WTC11 (cell line): ENCODE results near the gene IL20RA. TPM values are rescaled to one million over a fixed set of nuclear protein-coding genes. Genes with fewer than 3 reads are reported as not detected.

Experiments
- ATAC-seq: fragments of 200-7000 bp; cut with Tn5 transposase; 2 replicates; pipeline ENCODE4 v1.10.0; 2021; ENCODE audit warnings: mild to moderate bottlenecking, moderate library complexity
- CTCF ChIA-PET: fragments of 300-600 bp; sonication (Branson Sonifier 250); formaldehyde crosslinking; loops from one replicate; lab custom pipeline; 2021; ENCODE audit warnings: antibody characterized with exemption; lab: Charles Lee
- POLR2A ChIA-PET: fragments of 350-600 bp; sonication (Branson Sonifier 250); formaldehyde crosslinking; loops from one replicate; lab custom pipeline; 2021; ENCODE audit warnings: antibody characterized with exemption; lab: Charles Lee
- DNase-seq: peaks from one replicate; pipeline ENCODE4 v3.0.0; 2021; ENCODE audit warnings: low spot score
- H3K27ac Mint-ChIP-seq: 2 replicates; pipeline ENCODE4 v1.8.0; 2021; ENCODE audit warnings: mixed read lengths
- H3K27me3 Mint-ChIP-seq: 2 replicates; pipeline ENCODE4 v1.8.0; 2021; ENCODE audit warnings: low read depth, mild to moderate bottlenecking, moderate library complexity, mixed read lengths
- H3K36me3 Mint-ChIP-seq: 2 replicates; pipeline ENCODE4 v1.8.0; 2021; ENCODE audit warnings: mixed read lengths
- H3K4me1 Mint-ChIP-seq: 2 replicates; pipeline ENCODE4 v1.8.0; 2022; ENCODE audit warnings: mixed read lengths
- H3K4me3 Mint-ChIP-seq: 2 replicates; pipeline ENCODE4 v1.8.0; 2021; ENCODE audit warnings: mild to moderate bottlenecking, moderate library complexity, mixed read lengths
- H3K9me3 Mint-ChIP-seq: 2 replicates; pipeline ENCODE4 v1.8.0; 2021; ENCODE audit warnings: mixed read lengths
- CDX4 ChIP-seq: fragments of 250-450 bp; sonication (Bioruptor Pico); IDR thresholded peaks from 2 replicates; pipeline ENCODE4 v1.9.0; 2021; ENCODE audit warnings: moderate library complexity, mild to moderate bottlenecking, inconsistent platforms, borderline replicate concordance
- CREB1 ChIP-seq: sonication (generic); formaldehyde crosslinking; IDR thresholded peaks from 2 replicates; pipeline ENCODE4 v1.8.0; 2023; ENCODE audit warnings: mild to moderate bottlenecking, missing genetic modification reagents
- EMX1 ChIP-seq: fragments of 250-450 bp; sonication (Bioruptor Pico); IDR thresholded peaks from 2 replicates; pipeline ENCODE4 v1.8.0; 2021; ENCODE audit warnings: mild to moderate bottlenecking
- FOXK1 ChIP-seq: sonication (generic); formaldehyde crosslinking; IDR thresholded peaks from 2 replicates; pipeline ENCODE4 v1.8.0; 2022; ENCODE audit warnings: mild to moderate bottlenecking, moderate library complexity, missing genetic modification reagents
- FOXP4 ChIP-seq: sonication (generic); formaldehyde crosslinking; IDR thresholded peaks from 2 replicates; pipeline ENCODE4 v1.8.0; 2022; ENCODE audit warnings: mild to moderate bottlenecking, missing genetic modification reagents
- GABPB1 ChIP-seq: sonication (generic); formaldehyde crosslinking; IDR thresholded peaks from 2 replicates; pipeline ENCODE4 v1.8.1; 2023; ENCODE audit warnings: mild to moderate bottlenecking, missing genetic modification reagents
- GRHL2 ChIP-seq: fragments of 250-450 bp; sonication (Bioruptor Pico); IDR thresholded peaks from 2 replicates; pipeline ENCODE4 v1.8.0; 2022; ENCODE audit warnings: mild to moderate bottlenecking, moderate library complexity; ENCODE audit not compliant: insufficient replicate concordance, severe bottlenecking
- HMGXB4 ChIP-seq: sonication (generic); formaldehyde crosslinking; IDR thresholded peaks from 2 replicates; pipeline ENCODE4 v1.8.1; 2023; ENCODE audit warnings: mild to moderate bottlenecking, moderate library complexity, missing genetic modification reagents
- JAZF1 ChIP-seq: fragments of 250-450 bp; sonication (Bioruptor Pico); IDR thresholded peaks from 2 replicates; pipeline ENCODE4 v1.9.0; 2021; ENCODE audit warnings: moderate library complexity, mild to moderate bottlenecking, inconsistent platforms
- NFE2L1 ChIP-seq: sonication (generic); formaldehyde crosslinking; IDR thresholded peaks from 2 replicates; pipeline ENCODE4 v1.8.1; 2023; ENCODE audit warnings: missing genetic modification reagents
- NR2C2 ChIP-seq: sonication (generic); formaldehyde crosslinking; IDR thresholded peaks from 2 replicates; pipeline ENCODE4 v1.8.0; 2022; ENCODE audit warnings: mild to moderate bottlenecking, missing genetic modification reagents
- SMAD3 ChIP-seq: sonication (generic); formaldehyde crosslinking; IDR thresholded peaks from 2 replicates; pipeline ENCODE4 v1.8.0; 2022; ENCODE audit warnings: missing genetic modification reagents, mild to moderate bottlenecking, borderline replicate concordance
- SP1 ChIP-seq: sonication (generic); formaldehyde crosslinking; conservative IDR thresholded peaks from 2 replicates; pipeline ENCODE4 v1.8.1; 2022; ENCODE audit warnings: missing genetic modification reagents
- TEAD4 ChIP-seq: sonication (generic); formaldehyde crosslinking; IDR thresholded peaks from 2 replicates; pipeline ENCODE4 v1.8.0; 2022; ENCODE audit warnings: mild to moderate bottlenecking, missing genetic modification reagents
- USF2 ChIP-seq: sonication (generic); formaldehyde crosslinking; IDR thresholded peaks from 2 replicates; pipeline ENCODE4 v1.8.1; 2023; ENCODE audit warnings: mild to moderate bottlenecking, missing genetic modification reagents, moderate library complexity
- ZNF121 ChIP-seq: sonication (generic); formaldehyde crosslinking; IDR thresholded peaks from 2 replicates; pipeline ENCODE4 v1.8.0; 2023; ENCODE audit warnings: missing genetic modification reagents
- ZNF317 ChIP-seq: sonication (generic); formaldehyde crosslinking; IDR thresholded peaks from 2 replicates; pipeline ENCODE4 v1.8.1; 2023; ENCODE audit warnings: low read depth, mild to moderate bottlenecking, moderate library complexity, missing genetic modification reagents, borderline replicate concordance
- ZNF396 ChIP-seq: fragments of 250-450 bp; sonication (Bioruptor Pico); IDR thresholded peaks from 2 replicates; pipeline ENCODE4 v1.8.0; 2021; ENCODE audit warnings: mild to moderate bottlenecking, moderate library complexity, borderline replicate concordance
- ZNF423 ChIP-seq: fragments of 250-450 bp; sonication (Bioruptor Pico); IDR thresholded peaks from 2 replicates; pipeline ENCODE4 v2.1.2; 2022; ENCODE audit warnings: mild to moderate bottlenecking, moderate library complexity
- ZNF671 ChIP-seq: fragments of 250-450 bp; sonication (Bioruptor Pico); IDR thresholded peaks from 2 replicates; pipeline ENCODE4 v1.8.0; 2021; ENCODE audit warnings: mild to moderate bottlenecking
- total RNA-seq: library from RNA; stranded (reverse); gene quantifications from 3 replicates; pipeline ENCODE4 v1.2.3, GENCODE V29; 2021
- TF ChIP-seq, protein P1 (sequence below): fragments of 250-450 bp; sonication (Bioruptor Pico); IDR thresholded peaks from 2 replicates; pipeline ENCODE4 v1.9.0; 2021; ENCODE audit warnings: mild to moderate bottlenecking
- TF ChIP-seq, protein P2 (sequence below): sonication (generic); formaldehyde crosslinking; IDR thresholded peaks from 2 replicates; pipeline ENCODE4 v1.8.0; 2023; ENCODE audit warnings: mild to moderate bottlenecking, missing genetic modification reagents
- TF ChIP-seq, protein P3 (sequence below): fragments of 250-450 bp; sonication (Bioruptor Pico); IDR thresholded peaks from 2 replicates; pipeline ENCODE4 v1.9.0; 2021; ENCODE audit warnings: mild to moderate bottlenecking, borderline replicate concordance

IL20RA gene
- total RNA-seq, 1 experiment from 2014 or later = 1.3 TPM

DNA sequence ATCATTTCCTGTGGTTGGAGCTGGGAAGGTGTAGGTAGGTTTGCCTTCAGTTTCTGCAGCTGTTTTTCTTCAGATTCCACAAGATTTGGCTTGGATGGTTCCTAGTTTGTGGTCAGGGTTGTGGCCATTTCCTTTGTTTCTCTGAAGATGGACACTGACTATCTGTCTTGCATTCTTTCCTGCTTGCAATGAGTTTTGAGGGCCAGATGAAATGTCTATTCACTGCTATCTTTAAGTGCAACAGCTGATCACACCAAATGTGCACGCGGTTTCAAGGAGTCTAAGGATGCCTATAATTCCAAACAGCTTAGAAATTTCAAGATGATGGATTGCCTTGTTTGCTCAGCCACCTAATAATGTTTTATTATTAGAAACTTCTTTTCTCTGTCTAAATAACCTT is 28.4 kb downstream of the IL20RA start:
- POLR2A ChIA-PET = no interaction called here
- Mint-ChIP-seq H3K27me3 (no peaks in the 10 kb centered on the region; the same call in 1 of the 2 replicates), H3K27ac (no peak overlapping the region), H3K9me3 (peaks cover 22% of the 10 kb centered on the region), H3K36me3 (peaks cover 8% of the 10 kb centered on the region)
- CTCF ChIA-PET = interaction anchor here (1.6 kb wide), 1 partner anchor 48 kb away, joined by 5 read pairs; no protein-coding TSS in a partner anchor
- TF ChIP-seq, protein P1, sequence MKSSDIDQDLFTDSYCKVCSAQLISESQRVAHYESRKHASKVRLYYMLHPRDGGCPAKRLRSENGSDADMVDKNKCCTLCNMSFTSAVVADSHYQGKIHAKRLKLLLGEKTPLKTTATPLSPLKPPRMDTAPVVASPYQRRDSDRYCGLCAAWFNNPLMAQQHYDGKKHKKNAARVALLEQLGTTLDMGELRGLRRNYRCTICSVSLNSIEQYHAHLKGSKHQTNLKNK (CRISPR knock-in tag) = no peak
- TF ChIP-seq SMAD3 (CRISPR knock-in tag) (no peak), ZNF396 (no peak), USF2 (CRISPR knock-in tag) (no peak), EMX1 (CRISPR knock-in tag) (no peak), GRHL2 (no peak), ZNF317 (CRISPR knock-in tag) (no peak), NFE2L1 (CRISPR knock-in tag) (no peak), ZNF671 (no peak), ZNF121 (no peak), NR2C2 (CRISPR knock-in tag) (no peak), ZNF423 (no peak), FOXP4 (CRISPR knock-in tag) (no peak), CDX4 (CRISPR knock-in tag) (no peak), FOXK1 (CRISPR knock-in tag) (no peak), SP1 (CRISPR knock-in tag) (no peak), CREB1 (CRISPR knock-in tag) (no peak), GABPB1 (CRISPR knock-in tag) (no peak), TEAD4 (no peak)
- TF ChIP-seq, protein P2, sequence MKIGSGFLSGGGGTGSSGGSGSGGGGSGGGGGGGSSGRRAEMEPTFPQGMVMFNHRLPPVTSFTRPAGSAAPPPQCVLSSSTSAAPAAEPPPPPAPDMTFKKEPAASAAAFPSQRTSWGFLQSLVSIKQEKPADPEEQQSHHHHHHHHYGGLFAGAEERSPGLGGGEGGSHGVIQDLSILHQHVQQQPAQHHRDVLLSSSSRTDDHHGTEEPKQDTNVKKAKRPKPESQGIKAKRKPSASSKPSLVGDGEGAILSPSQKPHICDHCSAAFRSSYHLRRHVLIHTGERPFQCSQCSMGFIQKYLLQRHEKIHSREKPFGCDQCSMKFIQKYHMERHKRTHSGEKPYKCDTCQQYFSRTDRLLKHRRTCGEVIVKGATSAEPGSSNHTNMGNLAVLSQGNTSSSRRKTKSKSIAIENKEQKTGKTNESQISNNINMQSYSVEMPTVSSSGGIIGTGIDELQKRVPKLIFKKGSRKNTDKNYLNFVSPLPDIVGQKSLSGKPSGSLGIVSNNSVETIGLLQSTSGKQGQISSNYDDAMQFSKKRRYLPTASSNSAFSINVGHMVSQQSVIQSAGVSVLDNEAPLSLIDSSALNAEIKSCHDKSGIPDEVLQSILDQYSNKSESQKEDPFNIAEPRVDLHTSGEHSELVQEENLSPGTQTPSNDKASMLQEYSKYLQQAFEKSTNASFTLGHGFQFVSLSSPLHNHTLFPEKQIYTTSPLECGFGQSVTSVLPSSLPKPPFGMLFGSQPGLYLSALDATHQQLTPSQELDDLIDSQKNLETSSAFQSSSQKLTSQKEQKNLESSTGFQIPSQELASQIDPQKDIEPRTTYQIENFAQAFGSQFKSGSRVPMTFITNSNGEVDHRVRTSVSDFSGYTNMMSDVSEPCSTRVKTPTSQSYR (CRISPR knock-in tag) = no peak
- TF ChIP-seq, all 79 proteins: peak for 0
- no peak for DNase-seq
- Mint-ChIP-seq H3K4me3 (no peak overlapping the region), H3K4me1 (peaks cover 6% of the 10 kb centered on the region)
- no peak for ATAC-seq

DNA sequence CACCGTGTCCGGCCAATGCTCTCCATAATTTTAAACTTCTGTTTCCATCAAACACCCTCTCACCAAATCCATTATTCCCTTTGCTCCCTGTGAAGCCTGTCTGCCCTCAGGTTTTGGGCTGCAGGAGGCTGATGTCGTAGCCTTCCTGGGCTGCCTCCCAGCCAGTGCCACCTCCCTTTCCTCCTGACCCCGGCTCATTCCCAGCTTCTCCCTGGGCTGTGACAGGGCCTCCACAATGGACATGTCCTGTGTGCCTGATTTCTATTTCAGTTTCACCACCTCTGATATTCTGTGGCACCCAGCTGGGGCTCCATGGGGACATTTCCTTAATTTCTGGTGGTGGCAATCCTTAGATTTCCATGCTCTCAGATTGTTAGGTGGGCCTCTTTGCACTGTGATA is 28.8 kb downstream of the IL20RA start:
- ChIA-PET CTCF (interaction anchor here (1.6 kb wide), 1 partner anchor 47 kb away, joined by 5 read pairs; no protein-coding TSS in a partner anchor), POLR2A (no interaction called here)
- H3K4me1 Mint-ChIP-seq = peaks cover 6% of the 10 kb centered on the region
- H3K27ac Mint-ChIP-seq = no peak overlapping the region
- no peaks in the 10 kb centered on the region; the same call in 1 of the 2 replicates for H3K27me3 Mint-ChIP-seq
- no peak overlapping the region for H3K4me3 Mint-ChIP-seq
- DNase-seq = no peak
- peaks cover 8% of the 10 kb centered on the region for H3K36me3 Mint-ChIP-seq
- H3K9me3 Mint-ChIP-seq = peaks cover 20% of the 10 kb centered on the region
- ATAC-seq = no peak
- TF ChIP-seq, protein P3, sequence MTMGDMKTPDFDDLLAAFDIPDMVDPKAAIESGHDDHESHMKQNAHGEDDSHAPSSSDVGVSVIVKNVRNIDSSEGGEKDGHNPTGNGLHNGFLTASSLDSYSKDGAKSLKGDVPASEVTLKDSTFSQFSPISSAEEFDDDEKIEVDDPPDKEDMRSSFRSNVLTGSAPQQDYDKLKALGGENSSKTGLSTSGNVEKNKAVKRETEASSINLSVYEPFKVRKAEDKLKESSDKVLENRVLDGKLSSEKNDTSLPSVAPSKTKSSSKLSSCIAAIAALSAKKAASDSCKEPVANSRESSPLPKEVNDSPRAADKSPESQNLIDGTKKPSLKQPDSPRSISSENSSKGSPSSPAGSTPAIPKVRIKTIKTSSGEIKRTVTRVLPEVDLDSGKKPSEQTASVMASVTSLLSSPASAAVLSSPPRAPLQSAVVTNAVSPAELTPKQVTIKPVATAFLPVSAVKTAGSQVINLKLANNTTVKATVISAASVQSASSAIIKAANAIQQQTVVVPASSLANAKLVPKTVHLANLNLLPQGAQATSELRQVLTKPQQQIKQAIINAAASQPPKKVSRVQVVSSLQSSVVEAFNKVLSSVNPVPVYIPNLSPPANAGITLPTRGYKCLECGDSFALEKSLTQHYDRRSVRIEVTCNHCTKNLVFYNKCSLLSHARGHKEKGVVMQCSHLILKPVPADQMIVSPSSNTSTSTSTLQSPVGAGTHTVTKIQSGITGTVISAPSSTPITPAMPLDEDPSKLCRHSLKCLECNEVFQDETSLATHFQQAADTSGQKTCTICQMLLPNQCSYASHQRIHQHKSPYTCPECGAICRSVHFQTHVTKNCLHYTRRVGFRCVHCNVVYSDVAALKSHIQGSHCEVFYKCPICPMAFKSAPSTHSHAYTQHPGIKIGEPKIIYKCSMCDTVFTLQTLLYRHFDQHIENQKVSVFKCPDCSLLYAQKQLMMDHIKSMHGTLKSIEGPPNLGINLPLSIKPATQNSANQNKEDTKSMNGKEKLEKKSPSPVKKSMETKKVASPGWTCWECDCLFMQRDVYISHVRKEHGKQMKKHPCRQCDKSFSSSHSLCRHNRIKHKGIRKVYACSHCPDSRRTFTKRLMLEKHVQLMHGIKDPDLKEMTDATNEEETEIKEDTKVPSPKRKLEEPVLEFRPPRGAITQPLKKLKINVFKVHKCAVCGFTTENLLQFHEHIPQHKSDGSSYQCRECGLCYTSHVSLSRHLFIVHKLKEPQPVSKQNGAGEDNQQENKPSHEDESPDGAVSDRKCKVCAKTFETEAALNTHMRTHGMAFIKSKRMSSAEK (CRISPR knock-in tag) = no peak
- TF ChIP-seq JAZF1 (CRISPR knock-in tag) = no peak
- no peak for TF ChIP-seq HMGXB4 (CRISPR knock-in tag)
